ENCODE data around the gene HENMT1. TPM values are rescaled to one million over a fixed set of nuclear protein-coding genes. Genes with fewer than 3 reads are reported as not detected.

The HENMT1 gene
- total RNA-seq, 3 donors from 2014 or later (not counting 1 experiment from before 2014, with no cell fraction given), result 26.9 to 41.5 (median 30.6) TPM

- no peak for DNase-seq
- no peaks in the 10 kb centered on the region for H3K9me3 ChIP-seq (ENCODE audit: control insufficient read depth, insufficient read depth, low read length)
- H3K4me1 ChIP-seq (ENCODE audit: control insufficient read depth, insufficient read depth, low read length), result no peaks in the 10 kb centered on the region
- Mint-ChIP-seq H3K9me3 (no peaks in the 10 kb centered on the region), H3K4me3 (no peak overlapping the region), H3K36me3 (peaks cover 6% of the 10 kb centered on the region), H3K4me1 (peaks cover 0 to 11% of the 10 kb centered on the region in 2 donors), H3K27ac (no peak overlapping the region), H3K27me3 (ENCODE audit: low read depth in 2 of 2) (no peaks in the 10 kb centered on the region)
- intact Hi-C loops (cut with micrococcal nuclease), result no loop called here
- peaks cover 30% of the 10 kb centered on the region for H3K36me3 ChIP-seq (ENCODE audit: control insufficient read depth, insufficient read depth, low read length)
- no peaks in the 10 kb centered on the region for H3K27me3 ChIP-seq (ENCODE audit: control insufficient read depth, insufficient read depth, low read length)
- 97% methylated on average over 11 of the region's 11 CpGs for WGBS (ENCODE audit: insufficient coverage)
- no peak for TF ChIP-seq CTCF (IDR thresholded peaks at IDR 0.05)
- no peak overlapping the region for H3K4me3 ChIP-seq (ENCODE audit: low read length)
- no peak overlapping the region for H3K27ac ChIP-seq (ENCODE audit: low read length)
- ATAC-seq, result no peak
These were observed 51.3 kb downstream of the HENMT1 start for GRCh38 chr1:108609483-108610049.

- intact Hi-C loops (cut with micrococcal nuclease), result no loop called here
- no peak for DNase-seq
- no peak overlapping the region for H3K27ac ChIP-seq (ENCODE audit: low read length)
- H3K27me3 ChIP-seq (ENCODE audit: control insufficient read depth, insufficient read depth, low read length), result no peaks in the 10 kb centered on the region
- H3K4me3 ChIP-seq (ENCODE audit: low read length), result no peak overlapping the region
- Mint-ChIP-seq H3K36me3 (peaks cover 6% of the 10 kb centered on the region), H3K4me3 (no peak overlapping the region), H3K9me3 (no peaks in the 10 kb centered on the region), H3K27ac (no peak overlapping the region), H3K4me1 (peaks cover 0 to 11% of the 10 kb centered on the region in 2 donors), H3K27me3 (ENCODE audit: low read depth in 2 of 2) (no peaks in the 10 kb centered on the region)
- no peak for ATAC-seq
- H3K4me1 ChIP-seq (ENCODE audit: control insufficient read depth, insufficient read depth, low read length), result no peaks in the 10 kb centered on the region
- TF ChIP-seq CTCF (IDR thresholded peaks at IDR 0.05), result no peak
- H3K36me3 ChIP-seq (ENCODE audit: control insufficient read depth, insufficient read depth, low read length), result peaks cover 23% of the 10 kb centered on the region
- H3K9me3 ChIP-seq (ENCODE audit: control insufficient read depth, insufficient read depth, low read length), result no peaks in the 10 kb centered on the region
These were observed 54.4 kb downstream of the HENMT1 start for GRCh38 chr1:108606478-108606877.

GRCh38 chr1:108605633-108606032, 55.3 kb downstream of the HENMT1 start:
- H3K27ac Mint-ChIP-seq, result no peak overlapping the region
- H3K27me3 ChIP-seq (ENCODE audit: control insufficient read depth, insufficient read depth, low read length), result no peaks in the 10 kb centered on the region
- peaks cover 6% of the 10 kb centered on the region for H3K36me3 Mint-ChIP-seq

More at GRCh38 chr1:108605633-108606032, 55.3 kb downstream of the HENMT1 start:
- ATAC-seq, result no peak
- Mint-ChIP-seq H3K27me3 (ENCODE audit: low read depth in 2 of 2) (no peaks in the 10 kb centered on the region), H3K9me3 (no peaks in the 10 kb centered on the region), H3K4me3 (no peak overlapping the region), H3K4me1 (peaks cover 0 to 7% of the 10 kb centered on the region in 2 donors)
- H3K4me3 ChIP-seq (ENCODE audit: low read length), result no peak overlapping the region
- peaks cover 30% of the 10 kb centered on the region for H3K36me3 ChIP-seq (ENCODE audit: control insufficient read depth, insufficient read depth, low read length)
- no peak for TF ChIP-seq CTCF (IDR thresholded peaks at IDR 0.05)
- intact Hi-C loops (cut with micrococcal nuclease), result no loop called here
- no peaks in the 10 kb centered on the region for H3K9me3 ChIP-seq (ENCODE audit: control insufficient read depth, insufficient read depth, low read length)
- H3K27ac ChIP-seq (ENCODE audit: low read length), result no peak overlapping the region
- no peaks in the 10 kb centered on the region for H3K4me1 ChIP-seq (ENCODE audit: control insufficient read depth, insufficient read depth, low read length)
- no peak for DNase-seq

All from natural killer cell (primary cell).